HS-5 (cell line): ENCODE data around the gene RFX3.

Source experiments
- DNase-seq: peaks from one replicate; pipeline ENCODE4 v3.0.0-alpha.2; 2012; ENCODE audit warnings: low read depth

The RFX3 gene

DNA sequence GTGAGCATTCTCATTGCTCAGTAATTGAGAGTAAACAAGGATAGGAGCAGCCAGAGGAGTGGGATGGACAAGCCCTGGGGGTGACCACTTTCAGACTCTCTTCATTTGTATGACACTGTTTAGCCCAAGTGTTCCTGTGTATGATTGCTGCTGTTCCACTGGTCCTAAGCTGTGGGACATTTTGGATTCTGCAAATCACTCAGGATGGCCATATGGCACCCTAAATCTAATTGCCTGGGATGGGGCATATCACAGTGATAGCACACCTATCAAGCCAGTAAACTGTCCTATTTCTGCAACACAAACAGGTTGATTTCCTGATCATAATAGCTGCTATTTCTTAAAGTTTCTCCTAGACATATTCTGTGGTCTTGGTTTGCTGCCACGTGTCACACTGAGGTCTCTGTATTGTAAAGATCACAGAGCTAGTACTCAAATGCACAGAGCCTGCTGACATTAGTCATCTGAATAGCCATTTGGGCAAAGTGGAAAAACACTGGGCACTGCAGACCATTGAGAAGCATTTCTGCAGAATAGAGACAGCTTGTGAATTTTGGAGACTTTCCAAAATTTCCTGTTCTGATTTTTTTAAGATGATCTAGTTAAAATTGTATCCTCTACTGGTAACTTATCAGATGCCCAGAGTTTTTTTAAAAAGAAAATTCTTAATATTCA is 320.2 kb downstream of the RFX3 start:
- DNase-seq, result no peak

DNA sequence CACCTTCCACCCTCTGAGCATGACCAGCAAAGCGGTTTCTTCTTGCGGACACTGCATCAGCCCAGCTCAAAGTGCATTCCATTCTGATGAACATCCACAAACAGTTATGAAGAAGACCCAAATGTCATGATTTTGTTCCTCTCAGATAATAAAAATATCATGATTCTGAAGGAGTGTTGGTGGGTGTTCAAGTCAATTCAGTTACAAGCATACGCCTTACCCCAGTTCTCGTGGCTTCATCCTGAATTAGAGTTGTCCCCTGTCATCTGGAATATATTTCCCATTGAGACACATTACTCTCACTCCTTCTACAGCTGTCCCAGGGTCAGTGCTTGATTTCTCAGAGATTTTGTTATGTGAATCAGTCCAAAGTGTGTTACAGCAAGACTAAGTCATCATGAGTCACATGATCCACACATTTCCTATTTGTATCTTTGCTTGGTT is 325.4 kb downstream of the RFX3 start:
- peak; percentile 74 for DNase-seq

DNA sequence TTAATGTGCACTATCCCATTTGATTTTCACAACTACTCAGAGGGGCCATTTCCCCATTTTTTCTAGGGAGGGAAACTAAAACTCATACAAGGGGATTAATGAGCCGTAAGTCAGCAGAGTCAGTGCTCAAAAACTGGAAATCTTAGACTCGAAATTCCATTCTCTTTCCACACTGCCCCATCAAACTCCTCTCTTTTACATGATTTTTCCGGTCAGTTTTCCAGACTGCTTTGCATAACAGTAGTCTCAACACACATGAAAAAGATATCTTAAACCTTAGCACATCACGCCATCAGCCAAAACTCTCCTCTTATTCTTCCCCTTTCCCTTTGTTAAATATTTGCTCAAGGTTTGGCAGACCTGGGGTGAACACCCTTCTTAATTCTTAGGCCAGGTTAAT is 332.0 kb downstream of the RFX3 start:
- no peak for DNase-seq

DNA sequence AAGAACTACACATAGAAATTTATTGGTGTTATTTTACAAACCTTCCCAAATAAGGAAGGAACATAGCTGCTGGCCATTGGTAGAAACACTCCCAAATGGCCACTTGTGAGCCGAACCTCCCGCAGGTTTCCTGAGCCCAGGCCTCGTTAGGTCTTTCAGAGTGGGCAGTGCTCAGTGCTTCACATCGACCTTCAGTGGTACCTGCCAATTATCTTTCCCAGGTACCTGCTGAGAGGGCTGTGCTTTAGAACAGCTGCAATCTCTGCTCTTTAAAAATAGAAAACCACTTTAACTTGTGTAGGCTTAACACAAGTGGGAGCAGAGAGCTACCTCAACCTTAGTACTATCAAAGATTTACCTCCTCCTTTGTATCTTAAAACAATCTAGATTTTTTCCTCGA is 334.1 kb downstream of the RFX3 start:
- DNase-seq, result no peak

- DNase-seq, result no peak
Observed at GRCh38 chr9:3189113-3189861, 336.5 kb downstream of the RFX3 start.

GRCh38 chr9:3186751-3187150 is 339.1 kb downstream of the RFX3 start:
- no peak for DNase-seq

GRCh38 chr9:3181049-3181953 is 344.5 kb downstream of the RFX3 start:
- no peak for DNase-seq

GRCh38 chr9:3180696-3181048 is 345.1 kb downstream of the RFX3 start:
- DNase-seq, result no peak

GRCh38 chr9:3179711-3180110 is 346.1 kb downstream of the RFX3 start:
- no peak for DNase-seq

DNA sequence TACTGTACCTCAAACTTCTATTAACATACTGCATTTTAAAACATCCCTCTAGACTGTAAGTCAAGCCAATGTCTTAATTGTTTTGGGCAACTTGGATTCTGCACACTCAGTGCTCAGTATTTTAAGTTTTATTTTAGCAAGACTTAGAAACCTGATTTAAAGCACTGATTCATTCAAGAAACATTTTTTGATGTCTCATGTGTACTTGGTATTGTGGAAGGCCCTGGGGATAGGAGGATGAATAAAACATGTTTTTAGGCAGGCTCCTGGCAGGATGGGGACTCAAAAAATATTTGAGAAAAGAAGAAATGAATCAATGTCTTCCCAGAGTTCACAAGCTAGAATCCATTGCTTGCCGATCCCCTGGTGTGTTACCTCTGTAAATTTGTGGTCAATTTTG is 347.9 kb downstream of the RFX3 start:
- DNase-seq, result peak; percentile 41

- no peak for DNase-seq
Observed at GRCh38 chr9:3177146-3177761, 348.5 kb downstream of the RFX3 start.

- DNase-seq, result no peak
Observed at GRCh38 chr9:3173374-3173773, 352.4 kb downstream of the RFX3 start.

GRCh38 chr9:3170819-3171218 is 355.0 kb downstream of the RFX3 start:
- no peak for DNase-seq
